HEK293 (cell line): Measurements from ENCODE around the gene GIMAP1.

ENCODE experiments used
- KLF9 ChIP-seq: fragments of 450-650 bp; formaldehyde crosslinking; IDR thresholded peaks from 2 replicates; pipeline ENCODE4 v1.5.1; 2016; ENCODE audit warnings: missing biosample characterization, missing genetic modification characterization, low read depth
- ZNF114 ChIP-seq: fragments of 450-650 bp; formaldehyde crosslinking; IDR thresholded peaks from 2 replicates; pipeline ENCODE4 v1.5.0; 2017; ENCODE audit warnings: missing biosample characterization, missing genetic modification characterization
- ZNF138 ChIP-seq: fragments of 450-650 bp; formaldehyde crosslinking; IDR thresholded peaks from 2 replicates; pipeline ENCODE4 v1.5.1; 2016; ENCODE audit warnings: missing biosample characterization, missing genetic modification characterization, borderline replicate concordance
- ZNF175 ChIP-seq: fragments of 450-650 bp; formaldehyde crosslinking; IDR thresholded peaks from 2 replicates; pipeline ENCODE4 v1.5.1; 2016; ENCODE audit warnings: missing biosample characterization, missing genetic modification characterization
- ZNF274 ChIP-seq, 2 experiments: fragments of 200-500 bp in 1 of 2; fragments of 450-650 bp in 1 of 2; sonication (Bioruptor generic) in 1 of 2; formaldehyde crosslinking in 1 of 2; IDR thresholded peaks; 2 replicates each; pipeline versions ENCODE4 v1.5.1 to v1.6.1; 2014 to 2016; ENCODE audit warnings: borderline replicate concordance in 1 of 2, inconsistent platforms in 1 of 2, low read length in 1 of 2, missing biosample characterization in 1 of 2, missing genetic modification characterization in 1 of 2
- ZNF785 ChIP-seq: fragments of 450-650 bp; formaldehyde crosslinking; IDR thresholded peaks from 2 replicates; pipeline ENCODE4 v1.5.1; 2016; ENCODE audit warnings: missing biosample characterization, missing genetic modification characterization
- ZSCAN4 ChIP-seq: fragments of 450-650 bp; formaldehyde crosslinking; IDR thresholded peaks from 2 replicates; pipeline ENCODE4 v1.5.1; 2017; ENCODE audit warnings: missing biosample characterization, missing genetic modification characterization
- ZXDB ChIP-seq: fragments of 450-650 bp; formaldehyde crosslinking; IDR thresholded peaks from 2 replicates; pipeline ENCODE4 v1.5.1; 2016; ENCODE audit warnings: missing biosample characterization, missing genetic modification characterization
- TF ChIP-seq, protein P1 (sequence below): fragments of 450-650 bp; formaldehyde crosslinking; IDR thresholded peaks from 2 replicates; pipeline ENCODE4 v1.5.1; 2016; ENCODE audit warnings: missing biosample characterization, missing genetic modification characterization

DNA sequence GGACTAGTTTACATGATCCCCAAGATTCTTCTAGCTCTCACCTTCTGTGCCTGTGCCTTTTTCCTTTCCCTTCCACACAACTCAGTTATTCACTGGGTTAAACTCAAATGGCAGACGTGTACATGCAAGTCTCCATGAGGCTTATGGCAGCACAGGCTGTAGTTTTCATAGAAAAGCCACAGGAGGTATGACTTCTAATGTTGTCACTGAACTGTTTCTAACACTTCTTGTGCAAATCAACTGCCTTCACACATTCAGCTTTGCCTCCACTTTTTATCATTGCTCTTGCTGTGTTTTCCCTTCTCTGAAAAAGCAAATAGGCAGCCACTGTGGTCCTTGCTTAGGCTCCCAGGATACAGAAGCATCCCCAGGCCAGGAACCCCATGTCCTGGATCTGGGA is 15.5 kb downstream of the GIMAP1 start:
- TF ChIP-seq ZNF138 (tag by site-specific recombination) (no peak), ZNF274 (IDR thresholded peaks at IDR 0.05; ENCODE audit: low read length) (no peak), ZNF274 (tag by site-specific recombination; IDR thresholded peaks at IDR 0.05; ENCODE audit: borderline replicate concordance) (no peak), KLF9 (tag by site-specific recombination) (no peak), ZNF175 (tag by site-specific recombination) (no peak), ZSCAN4 (tag by site-specific recombination) (no peak), ZXDB (tag by site-specific recombination) (no peak), ZNF785 (tag by site-specific recombination) (no peak), ZNF114 (tag by site-specific recombination) (no peak)
- TF ChIP-seq, protein P1, sequence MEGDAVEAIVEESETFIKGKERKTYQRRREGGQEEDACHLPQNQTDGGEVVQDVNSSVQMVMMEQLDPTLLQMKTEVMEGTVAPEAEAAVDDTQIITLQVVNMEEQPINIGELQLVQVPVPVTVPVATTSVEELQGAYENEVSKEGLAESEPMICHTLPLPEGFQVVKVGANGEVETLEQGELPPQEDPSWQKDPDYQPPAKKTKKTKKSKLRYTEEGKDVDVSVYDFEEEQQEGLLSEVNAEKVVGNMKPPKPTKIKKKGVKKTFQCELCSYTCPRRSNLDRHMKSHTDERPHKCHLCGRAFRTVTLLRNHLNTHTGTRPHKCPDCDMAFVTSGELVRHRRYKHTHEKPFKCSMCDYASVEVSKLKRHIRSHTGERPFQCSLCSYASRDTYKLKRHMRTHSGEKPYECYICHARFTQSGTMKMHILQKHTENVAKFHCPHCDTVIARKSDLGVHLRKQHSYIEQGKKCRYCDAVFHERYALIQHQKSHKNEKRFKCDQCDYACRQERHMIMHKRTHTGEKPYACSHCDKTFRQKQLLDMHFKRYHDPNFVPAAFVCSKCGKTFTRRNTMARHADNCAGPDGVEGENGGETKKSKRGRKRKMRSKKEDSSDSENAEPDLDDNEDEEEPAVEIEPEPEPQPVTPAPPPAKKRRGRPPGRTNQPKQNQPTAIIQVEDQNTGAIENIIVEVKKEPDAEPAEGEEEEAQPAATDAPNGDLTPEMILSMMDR (tag by site-specific recombination): no peak
